ENCODE measurements around the gene CD247.

The CD247 gene

DNA sequence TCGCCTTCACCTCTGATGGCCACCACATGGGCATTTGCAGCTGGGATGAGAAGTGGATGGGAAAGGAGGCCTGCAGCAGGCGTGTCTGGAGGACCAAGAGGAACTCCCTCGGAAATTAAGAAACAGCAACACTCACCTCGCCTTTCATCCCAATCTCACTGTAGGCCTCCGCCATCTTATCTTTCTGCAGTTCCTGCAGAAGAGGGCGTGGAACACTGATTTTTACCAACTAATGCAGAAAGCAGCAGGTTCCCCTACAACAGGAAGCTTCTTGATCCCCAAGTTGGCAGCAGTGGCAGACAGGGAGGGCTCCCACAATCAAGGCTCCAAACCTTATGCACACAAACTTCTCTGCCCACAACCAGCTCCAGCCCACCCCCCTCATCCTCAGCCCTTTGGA, 84.4 kb downstream of the CD247 start:
- TF ChIP-seq, protein P1, sequence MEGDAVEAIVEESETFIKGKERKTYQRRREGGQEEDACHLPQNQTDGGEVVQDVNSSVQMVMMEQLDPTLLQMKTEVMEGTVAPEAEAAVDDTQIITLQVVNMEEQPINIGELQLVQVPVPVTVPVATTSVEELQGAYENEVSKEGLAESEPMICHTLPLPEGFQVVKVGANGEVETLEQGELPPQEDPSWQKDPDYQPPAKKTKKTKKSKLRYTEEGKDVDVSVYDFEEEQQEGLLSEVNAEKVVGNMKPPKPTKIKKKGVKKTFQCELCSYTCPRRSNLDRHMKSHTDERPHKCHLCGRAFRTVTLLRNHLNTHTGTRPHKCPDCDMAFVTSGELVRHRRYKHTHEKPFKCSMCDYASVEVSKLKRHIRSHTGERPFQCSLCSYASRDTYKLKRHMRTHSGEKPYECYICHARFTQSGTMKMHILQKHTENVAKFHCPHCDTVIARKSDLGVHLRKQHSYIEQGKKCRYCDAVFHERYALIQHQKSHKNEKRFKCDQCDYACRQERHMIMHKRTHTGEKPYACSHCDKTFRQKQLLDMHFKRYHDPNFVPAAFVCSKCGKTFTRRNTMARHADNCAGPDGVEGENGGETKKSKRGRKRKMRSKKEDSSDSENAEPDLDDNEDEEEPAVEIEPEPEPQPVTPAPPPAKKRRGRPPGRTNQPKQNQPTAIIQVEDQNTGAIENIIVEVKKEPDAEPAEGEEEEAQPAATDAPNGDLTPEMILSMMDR (IDR thresholded peaks at IDR 0.05) = no peak

DNA sequence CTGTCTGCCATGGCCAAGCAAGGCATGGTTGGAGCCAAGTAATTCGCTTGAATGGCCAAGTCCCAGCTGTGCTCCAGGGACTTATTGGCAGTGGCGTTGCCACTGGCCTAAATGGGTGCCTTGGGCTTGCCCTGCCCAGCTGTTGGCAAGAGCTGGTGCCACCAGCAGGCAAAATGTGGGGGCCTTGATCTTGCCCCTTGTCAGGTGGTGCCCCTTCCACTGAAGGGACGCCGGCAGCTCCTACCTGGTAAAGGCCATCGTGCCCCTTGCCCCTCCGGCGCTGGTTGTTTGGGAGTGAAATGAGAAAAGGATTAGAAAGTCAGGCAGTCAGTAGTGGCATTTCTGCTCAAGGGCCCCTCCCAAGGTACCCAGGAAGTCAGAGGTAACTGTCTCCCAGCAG, 85.5 kb downstream of the CD247 start:
- TF ChIP-seq, protein P1 (IDR thresholded peaks at IDR 0.05) = no peak

DNA sequence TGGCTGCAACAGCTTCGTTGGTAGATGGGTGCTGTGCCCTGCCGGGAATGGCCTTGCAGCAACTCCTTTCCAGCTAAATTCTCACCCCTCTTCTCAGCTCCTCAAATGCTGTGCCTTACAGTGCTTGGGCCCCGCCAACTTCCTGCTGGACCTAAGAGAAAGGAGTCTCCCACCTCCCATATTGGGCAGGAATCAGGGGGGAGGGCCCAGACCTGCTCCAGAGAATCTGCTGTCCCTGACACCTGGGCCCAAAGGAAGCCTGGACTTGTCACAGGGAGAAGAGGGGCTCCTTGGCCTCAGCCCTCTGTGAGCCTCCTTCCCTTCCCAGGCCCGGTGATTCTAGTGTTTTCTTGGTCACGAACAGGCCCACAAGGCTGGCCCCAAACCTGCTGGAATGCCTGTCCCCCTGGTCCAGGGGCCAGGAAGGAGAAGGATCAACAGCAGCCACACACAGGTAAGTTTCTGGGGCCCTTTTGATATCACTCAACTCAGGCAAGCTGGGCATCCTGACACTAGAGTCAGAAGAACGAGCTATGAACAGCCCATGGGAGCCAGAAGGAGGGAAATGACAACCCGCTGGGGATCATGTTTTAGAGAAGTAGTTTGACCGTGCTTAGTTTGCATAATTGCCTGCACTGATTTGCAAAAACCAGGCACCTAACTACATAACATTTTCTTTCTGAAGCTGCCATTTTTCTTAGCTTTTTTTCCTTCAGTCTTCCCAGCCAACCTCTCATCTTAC, 86.2 kb downstream of the CD247 start:
- TF ChIP-seq, protein P1 (IDR thresholded peaks at IDR 0.05) = no peak

DNA sequence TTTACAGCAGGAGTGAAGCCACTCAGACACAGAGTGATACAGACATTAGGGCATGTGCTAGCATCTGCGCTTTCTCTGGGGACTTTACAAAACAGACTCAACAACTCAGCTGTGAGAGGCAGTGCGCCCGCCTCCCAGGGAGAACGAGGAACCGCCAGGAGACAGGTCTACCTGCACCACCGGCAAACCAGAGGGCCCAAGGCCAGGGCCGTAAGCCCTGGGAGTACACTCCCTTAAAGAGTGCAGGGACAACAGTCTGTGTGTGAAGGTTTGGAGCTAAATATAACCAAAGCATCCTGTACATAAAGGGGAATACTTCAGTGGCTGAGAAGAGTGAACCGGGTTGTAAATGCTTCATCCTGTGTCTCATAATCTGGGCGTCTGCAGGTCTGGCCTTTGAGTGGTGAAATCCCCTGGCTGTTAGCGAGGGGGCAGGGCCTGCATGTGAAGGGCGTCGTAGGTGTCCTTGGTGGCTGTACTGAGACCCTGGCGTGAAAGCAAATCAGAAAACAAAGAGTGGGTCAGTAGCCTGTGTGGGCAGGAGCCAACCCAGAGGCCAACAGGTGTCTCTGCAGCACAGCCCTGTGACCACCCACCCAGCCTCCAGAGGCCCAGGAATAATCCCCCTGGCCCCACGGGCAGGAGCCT, 86.9 kb downstream of the CD247 start:
- TF ChIP-seq, protein P1 (IDR thresholded peaks at IDR 0.05) = no peak

DNA sequence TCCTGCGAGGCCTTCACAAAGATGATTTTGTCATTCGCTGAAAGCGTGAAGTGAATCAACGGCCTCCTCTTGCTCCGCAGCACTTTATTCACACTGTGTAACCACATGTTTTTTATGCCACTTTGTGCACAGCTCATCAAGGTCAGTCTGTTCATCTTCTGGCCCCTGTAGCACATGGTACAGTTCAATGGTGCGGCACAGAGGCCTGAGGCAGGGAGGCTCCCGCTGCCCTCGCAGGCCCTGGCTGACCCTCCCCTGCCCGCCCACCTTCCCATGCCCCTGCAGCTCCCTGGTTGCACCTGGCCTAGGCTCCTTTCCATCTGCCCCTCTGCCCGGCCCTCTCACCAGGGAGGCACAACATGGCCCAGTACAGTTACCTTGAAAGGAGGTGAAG, 87.5 kb downstream of the CD247 start:
- TF ChIP-seq, protein P1 (IDR thresholded peaks at IDR 0.05) = no peak

DNA sequence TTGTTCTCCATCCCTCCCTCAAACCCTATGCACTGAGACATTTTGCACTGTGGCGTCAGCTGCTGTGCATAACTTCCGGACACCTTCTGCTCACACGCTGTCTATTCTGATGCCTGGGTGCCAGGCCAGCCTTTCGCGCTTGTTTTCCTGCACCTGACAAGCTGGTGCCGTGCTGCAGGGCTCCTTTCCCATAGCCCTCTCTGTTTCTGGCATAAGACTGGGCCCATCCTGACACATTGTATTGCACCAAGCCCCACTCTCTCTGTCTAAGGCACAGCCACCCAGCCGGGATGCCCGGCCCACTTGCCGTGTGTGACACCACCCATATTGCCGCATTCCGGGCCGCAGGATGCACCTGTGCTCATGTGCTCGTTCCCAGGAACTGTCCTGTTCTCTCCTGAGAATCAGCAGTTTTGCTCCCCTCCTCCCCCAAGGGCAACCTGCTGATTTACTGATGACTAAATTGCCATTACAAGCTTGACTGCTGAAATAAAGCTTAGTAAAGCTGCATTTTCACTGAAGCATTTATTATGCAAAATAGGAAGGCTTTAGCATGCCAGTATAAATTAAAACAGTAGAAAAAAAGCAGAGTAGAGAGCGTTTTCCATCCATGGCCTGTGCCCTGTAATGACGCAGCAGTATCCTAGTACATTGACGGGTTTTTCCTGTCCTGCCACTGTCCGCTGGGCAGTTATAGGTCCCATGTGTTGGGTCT, 88.0 kb downstream of the CD247 start:
- TF ChIP-seq, protein P1 (IDR thresholded peaks at IDR 0.05) = no peak

DNA sequence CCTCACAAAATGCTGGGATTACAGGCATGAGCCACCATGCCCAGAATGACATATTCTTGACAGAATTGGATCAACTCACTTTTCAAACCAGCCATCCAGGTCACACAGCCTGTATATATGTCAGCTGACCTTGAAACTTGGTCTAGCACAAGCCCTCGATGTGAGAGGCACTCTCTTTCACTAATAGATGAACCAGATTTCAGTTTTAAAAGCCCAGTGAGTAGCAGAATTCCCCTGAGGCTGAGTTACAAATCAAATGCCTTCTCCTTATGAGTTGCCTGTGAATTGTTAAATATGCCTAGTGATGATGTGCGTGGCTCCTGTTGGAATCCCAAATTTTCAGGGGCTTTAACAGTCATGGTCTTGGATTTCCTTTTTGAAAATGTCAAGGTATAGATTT, 88.7 kb downstream of the CD247 start:
- TF ChIP-seq, protein P1 (IDR thresholded peaks at IDR 0.05) = no peak

Data from LNCAP (cell line).